ENCODE results near the gene EHMT1.
"Not testable (repeated sequence)": the region's sequence is repeated elsewhere in the genome, so short reads cannot be mapped to it uniquely, and the experiment has no call there.

EHMT1 gene

DNA sequence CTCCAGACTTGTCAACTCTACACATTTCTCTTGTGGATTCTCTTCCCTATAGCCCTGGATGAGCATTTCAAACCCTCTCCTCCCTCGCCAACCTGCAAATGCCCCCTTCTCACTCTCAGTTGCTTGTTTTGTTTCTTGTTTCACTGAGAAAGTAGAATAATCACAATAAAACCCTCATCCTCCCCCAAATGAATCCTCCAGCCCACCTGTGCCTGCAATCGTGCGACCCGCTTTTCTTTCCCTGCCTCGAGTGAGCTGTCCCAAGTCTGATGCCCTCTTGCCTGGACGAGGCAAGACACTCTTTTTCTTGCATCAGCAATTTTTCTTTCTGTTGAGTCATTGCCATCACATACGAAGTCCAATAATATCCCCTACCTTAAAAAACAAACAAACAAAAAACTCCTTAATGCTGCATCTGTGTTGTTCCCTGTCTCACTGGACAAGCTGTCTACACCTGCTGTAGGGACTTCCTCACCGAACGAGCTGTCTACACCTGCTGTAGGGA lies 255.1 kb downstream of the EHMT1 start:
- no peak overlapping the region for H2BK120ac ChIP-seq (ENCODE audit: low read depth, low read length)
- H3K4me2 ChIP-seq (ENCODE audit: low read length) = no peak overlapping the region
- H3K4me1 ChIP-seq (ENCODE audit: control insufficient read depth, low read depth, low read length) = no peaks in the 10 kb centered on the region
- H3K4me3 ChIP-seq (ENCODE audit: low read length) = no peak overlapping the region
- H3K23ac ChIP-seq (ENCODE audit: low read length) = no peak overlapping the region
- no peak overlapping the region for H3K56ac ChIP-seq (ENCODE audit: low read length)
- no peaks in the 10 kb centered on the region for H3K79me1 ChIP-seq (ENCODE audit: low read length)
- H2BK5ac ChIP-seq (ENCODE audit: low read length) = no peak overlapping the region
- no peak overlapping the region for H3K9ac ChIP-seq (ENCODE audit: low read length)
- H3K36me3 ChIP-seq (ENCODE audit: control insufficient read depth, insufficient read depth, low read length) = no peaks in the 10 kb centered on the region
- H3K18ac ChIP-seq (ENCODE audit: low read length) = no peak overlapping the region
- H3K27me3 ChIP-seq (ENCODE audit: insufficient read depth, low read length, poor library complexity) = no peaks in the 10 kb centered on the region
- DNase-seq = no peak
- no peaks in the 10 kb centered on the region for H3K79me2 ChIP-seq (ENCODE audit: control insufficient read depth, insufficient read depth, low read length)
- H2AK5ac ChIP-seq (ENCODE audit: low read length) = no peak overlapping the region
- no CpG with 5 or more reads among the region's 9 CpGs for WGBS (ENCODE audit: extremely low coverage, insufficient coverage, low lambda C conversion rate)
- no peak overlapping the region for H2BK15ac ChIP-seq (replicated peaks; ENCODE audit: low read depth)
- no peak overlapping the region for H3K4ac ChIP-seq (ENCODE audit: low read depth, low read length)
- no peak overlapping the region for H4K8ac ChIP-seq (ENCODE audit: low read depth, low read length)
- H4K5ac ChIP-seq (ENCODE audit: low read length) = no peak overlapping the region
- no peak overlapping the region for H3K27ac ChIP-seq (ENCODE audit: low read depth, low read length)

GRCh38 chr9:137875354-137875753 lies 256.5 kb downstream of the EHMT1 start:
- H3K4ac ChIP-seq (ENCODE audit: low read depth, low read length) = no peak overlapping the region
- no CpG with 5 or more reads among the region's 14 CpGs for WGBS (ENCODE audit: extremely low coverage, insufficient coverage, low lambda C conversion rate)
- H3K36me3 ChIP-seq (ENCODE audit: control insufficient read depth, insufficient read depth, low read length) = no peaks in the 10 kb centered on the region
- H3K56ac ChIP-seq (ENCODE audit: low read length) = no peak overlapping the region
- no peak overlapping the region for H2BK120ac ChIP-seq (ENCODE audit: low read depth, low read length)
- H3K4me2 ChIP-seq (ENCODE audit: low read length) = no peak overlapping the region
- no peak overlapping the region for H3K4me3 ChIP-seq (ENCODE audit: low read length)
- no peak overlapping the region for H2AK5ac ChIP-seq (ENCODE audit: low read length)
- H2BK15ac ChIP-seq (replicated peaks; ENCODE audit: low read depth) = no peak overlapping the region
- H3K23ac ChIP-seq (ENCODE audit: low read length) = no peak overlapping the region
- H3K27ac ChIP-seq (ENCODE audit: low read depth, low read length) = no peak overlapping the region
- H3K4me1 ChIP-seq (ENCODE audit: control insufficient read depth, low read depth, low read length) = no peaks in the 10 kb centered on the region
- no peak overlapping the region for H4K8ac ChIP-seq (ENCODE audit: low read depth, low read length)
- no peaks in the 10 kb centered on the region for H3K27me3 ChIP-seq (ENCODE audit: insufficient read depth, low read length, poor library complexity)
- no peak overlapping the region for H3K9ac ChIP-seq (ENCODE audit: low read length)
- H3K79me2 ChIP-seq (ENCODE audit: control insufficient read depth, insufficient read depth, low read length) = no peaks in the 10 kb centered on the region
- no peak for DNase-seq
- H2BK5ac ChIP-seq (ENCODE audit: low read length) = no peak overlapping the region
- H4K5ac ChIP-seq (ENCODE audit: low read length) = no peak overlapping the region
- no peaks in the 10 kb centered on the region for H3K79me1 ChIP-seq (ENCODE audit: low read length)
- no peak overlapping the region for H3K18ac ChIP-seq (ENCODE audit: low read length)

DNA sequence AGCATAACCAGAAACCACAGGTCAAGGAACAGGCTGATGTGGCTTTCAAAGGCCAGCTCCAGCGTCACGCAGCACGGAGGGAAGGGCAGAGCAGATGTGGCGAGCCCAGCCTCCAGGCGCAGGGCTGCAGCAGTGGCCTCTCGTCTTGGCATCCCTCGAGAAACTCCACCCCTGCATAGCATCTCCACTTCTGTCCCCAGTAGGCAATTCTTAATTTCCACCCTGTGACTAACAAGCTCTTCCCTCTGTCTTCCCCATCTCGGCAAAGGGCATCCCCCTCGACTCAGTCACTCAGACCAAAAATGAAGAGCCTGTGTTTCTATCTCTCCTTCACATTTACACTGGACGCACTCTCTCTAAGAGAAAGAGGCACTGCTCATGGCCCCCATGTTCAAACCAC lies 257.0 kb downstream of the EHMT1 start:
- Histone ChIP-seq H4K5ac (ENCODE audit: low read length) (no peak overlapping the region), H3K9ac (ENCODE audit: low read length) (no peak overlapping the region), H3K23ac (ENCODE audit: low read length) (no peak overlapping the region), H2BK120ac (ENCODE audit: low read depth, low read length) (no peak overlapping the region), H3K56ac (ENCODE audit: low read length) (no peak overlapping the region), H4K8ac (ENCODE audit: low read depth, low read length) (no peak overlapping the region), H3K4ac (ENCODE audit: low read depth, low read length) (no peak overlapping the region), H3K27ac (ENCODE audit: low read depth, low read length) (no peak overlapping the region), H2AK5ac (ENCODE audit: low read length) (no peak overlapping the region), H3K4me1 (ENCODE audit: control insufficient read depth, low read depth, low read length) (no peaks in the 10 kb centered on the region), H3K4me3 (ENCODE audit: low read length) (no peak overlapping the region), H3K27me3 (ENCODE audit: insufficient read depth, low read length, poor library complexity) (no peaks in the 10 kb centered on the region), H3K4me2 (ENCODE audit: low read length) (no peak overlapping the region), H2BK15ac (replicated peaks; ENCODE audit: low read depth) (no peak overlapping the region), H2BK5ac (ENCODE audit: low read length) (no peak overlapping the region), H3K36me3 (ENCODE audit: control insufficient read depth, insufficient read depth, low read length) (no peaks in the 10 kb centered on the region), H3K79me2 (ENCODE audit: control insufficient read depth, insufficient read depth, low read length) (no peaks in the 10 kb centered on the region), H3K79me1 (ENCODE audit: low read length) (no peaks in the 10 kb centered on the region), H3K18ac (ENCODE audit: low read length) (no peak overlapping the region)
- no peak for DNase-seq
- no CpG with 5 or more reads among the region's 10 CpGs for WGBS (ENCODE audit: extremely low coverage, insufficient coverage, low lambda C conversion rate)

DNA sequence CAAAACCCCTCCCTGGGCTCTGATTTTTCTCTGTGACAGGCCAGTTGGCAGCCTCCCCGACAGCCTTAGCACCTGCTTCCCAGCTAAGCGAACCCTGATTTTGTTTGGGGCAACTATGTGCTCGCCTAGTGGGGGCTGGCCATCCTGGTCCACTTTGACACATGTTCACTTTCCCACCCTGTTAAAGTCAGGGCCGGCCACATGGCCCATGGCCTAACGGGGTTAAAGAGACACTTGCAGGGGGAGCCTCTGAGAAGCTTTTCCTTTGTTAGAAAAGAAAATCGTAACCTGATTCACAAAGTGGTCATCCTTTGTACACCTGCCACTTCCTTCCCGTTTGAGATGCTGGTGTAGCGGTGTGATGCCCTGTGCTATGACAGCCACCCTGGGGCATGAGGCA lies 257.5 kb downstream of the EHMT1 start:
- H4K8ac ChIP-seq (ENCODE audit: low read depth, low read length) = no peak overlapping the region
- H2BK15ac ChIP-seq (replicated peaks; ENCODE audit: low read depth) = no peak overlapping the region
- no peaks in the 10 kb centered on the region for H3K79me2 ChIP-seq (ENCODE audit: control insufficient read depth, insufficient read depth, low read length)
- H3K18ac ChIP-seq (ENCODE audit: low read length) = no peak overlapping the region
- no CpG with 5 or more reads among the region's 8 CpGs for WGBS (ENCODE audit: extremely low coverage, insufficient coverage, low lambda C conversion rate)
- H2BK120ac ChIP-seq (ENCODE audit: low read depth, low read length) = no peak overlapping the region
- no peaks in the 10 kb centered on the region for H3K36me3 ChIP-seq (ENCODE audit: control insufficient read depth, insufficient read depth, low read length)
- no peak overlapping the region for H3K56ac ChIP-seq (ENCODE audit: low read length)
- no peak overlapping the region for H3K4me3 ChIP-seq (ENCODE audit: low read length)
- H3K23ac ChIP-seq (ENCODE audit: low read length) = no peak overlapping the region
- no peak overlapping the region for H4K5ac ChIP-seq (ENCODE audit: low read length)
- no peaks in the 10 kb centered on the region for H3K4me1 ChIP-seq (ENCODE audit: control insufficient read depth, low read depth, low read length)
- H3K27ac ChIP-seq (ENCODE audit: low read depth, low read length) = no peak overlapping the region
- no peaks in the 10 kb centered on the region for H3K79me1 ChIP-seq (ENCODE audit: low read length)
- H3K27me3 ChIP-seq (ENCODE audit: insufficient read depth, low read length, poor library complexity) = no peaks in the 10 kb centered on the region
- no peak overlapping the region for H3K4ac ChIP-seq (ENCODE audit: low read depth, low read length)
- no peak overlapping the region for H3K9ac ChIP-seq (ENCODE audit: low read length)
- H2AK5ac ChIP-seq (ENCODE audit: low read length) = no peak overlapping the region
- no peak overlapping the region for H2BK5ac ChIP-seq (ENCODE audit: low read length)
- H3K4me2 ChIP-seq (ENCODE audit: low read length) = no peak overlapping the region
- DNase-seq = no peak

DNA sequence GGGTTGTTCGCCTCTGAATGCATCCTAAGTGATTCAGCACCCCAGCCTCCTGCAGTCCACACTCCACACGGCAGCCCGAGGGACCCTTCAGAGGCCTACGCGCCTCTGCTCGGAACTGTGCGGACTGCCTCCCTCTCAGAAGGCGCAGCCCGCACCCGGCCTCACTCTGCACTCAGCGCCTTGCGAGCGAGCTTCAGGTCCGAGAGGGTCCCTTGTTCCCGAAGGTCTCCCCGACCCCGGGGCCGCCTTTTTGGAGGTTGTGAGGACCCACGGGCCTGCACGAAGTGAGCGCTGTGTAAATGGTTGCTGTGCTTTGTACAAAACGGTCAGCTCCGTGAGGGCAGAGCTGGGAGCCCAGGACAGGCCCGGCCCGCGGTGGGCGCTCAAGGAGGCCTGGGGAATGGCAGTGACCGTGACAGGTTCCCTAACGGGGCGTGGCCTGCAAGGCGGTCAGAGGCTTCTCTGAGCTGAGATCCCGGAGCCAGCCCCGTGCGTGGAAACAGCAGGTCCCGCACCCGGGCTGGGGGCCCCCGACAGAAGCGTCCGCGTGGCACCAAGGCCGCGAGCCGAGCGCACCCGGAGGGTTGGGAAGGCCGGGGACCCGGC lies 258.1 kb downstream of the EHMT1 start:
- Histone ChIP-seq H3K27me3 (ENCODE audit: insufficient read depth, low read length, poor library complexity) (no peaks in the 10 kb centered on the region), H3K9ac (ENCODE audit: low read length) (no peak overlapping the region), H3K79me2 (ENCODE audit: control insufficient read depth, insufficient read depth, low read length) (no peaks in the 10 kb centered on the region), H4K5ac (ENCODE audit: low read length) (no peak overlapping the region), H3K79me1 (ENCODE audit: low read length) (no peaks in the 10 kb centered on the region), H3K56ac (ENCODE audit: low read length) (no peak overlapping the region), H3K23ac (ENCODE audit: low read length) (no peak overlapping the region), H3K18ac (ENCODE audit: low read length) (no peak overlapping the region), H3K4ac (ENCODE audit: low read depth, low read length) (no peak overlapping the region), H3K4me3 (ENCODE audit: low read length) (no peak overlapping the region), H3K4me2 (ENCODE audit: low read length) (no peak overlapping the region), H3K27ac (ENCODE audit: low read depth, low read length) (no peak overlapping the region), H2BK15ac (replicated peaks; ENCODE audit: low read depth) (no peak overlapping the region), H2AK5ac (ENCODE audit: low read length) (no peak overlapping the region), H3K36me3 (ENCODE audit: control insufficient read depth, insufficient read depth, low read length) (no peaks in the 10 kb centered on the region), H3K4me1 (ENCODE audit: control insufficient read depth, low read depth, low read length) (no peaks in the 10 kb centered on the region), H4K8ac (ENCODE audit: low read depth, low read length) (no peak overlapping the region), H2BK5ac (ENCODE audit: low read length) (no peak overlapping the region), H2BK120ac (ENCODE audit: low read depth, low read length) (no peak overlapping the region)
- DNase-seq = no peak
- WGBS (ENCODE audit: extremely low coverage, insufficient coverage, low lambda C conversion rate) = no CpG with 5 or more reads among the region's 47 CpGs

DNA sequence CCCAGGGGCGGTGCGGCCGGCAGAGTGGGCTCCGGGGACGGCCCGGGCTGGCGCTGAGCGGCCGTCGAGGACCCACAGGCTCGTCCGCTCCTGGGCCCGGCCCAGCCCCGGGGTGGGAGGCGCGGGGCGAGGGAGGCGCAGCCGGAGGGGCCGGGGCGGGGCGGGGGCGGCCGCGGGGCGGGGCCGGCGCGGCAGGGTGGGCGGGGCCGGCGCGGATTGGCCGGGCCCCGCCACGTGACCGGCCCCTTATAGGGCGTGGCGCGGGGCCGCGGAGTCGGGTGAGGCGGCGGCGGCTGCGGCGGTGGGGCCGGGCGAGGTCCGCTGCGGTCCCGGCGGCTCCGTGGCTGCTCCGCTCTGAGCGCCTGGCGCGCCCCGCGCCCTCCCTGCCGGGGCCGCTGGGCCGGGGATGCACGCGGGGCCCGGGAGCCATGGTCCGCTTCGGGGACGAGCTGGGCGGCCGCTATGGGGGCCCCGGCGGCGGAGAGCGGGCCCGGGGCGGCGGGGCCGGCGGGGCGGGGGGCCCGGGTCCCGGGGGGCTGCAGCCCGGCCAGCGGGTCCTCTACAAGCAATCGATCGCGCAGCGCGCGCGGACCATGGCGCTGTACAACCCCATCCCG lies 258.8 kb downstream of the EHMT1 start, which contains the start of gene CACNA1B:
Gene CACNA1B (plus strand): TSS at position 277 of the 617 bp plus-strand sequence. CDS start 152 bp downstream, at position 429.
- H3K36me3 ChIP-seq (ENCODE audit: control insufficient read depth, insufficient read depth, low read length); H3K79me2 ChIP-seq (ENCODE audit: control insufficient read depth, insufficient read depth, low read length); H3K4me3 ChIP-seq (ENCODE audit: low read length); H2BK15ac ChIP-seq (replicated peaks; ENCODE audit: low read depth); H2BK120ac ChIP-seq (ENCODE audit: low read depth, low read length); H3K23ac ChIP-seq (ENCODE audit: low read length); H3K79me1 ChIP-seq (ENCODE audit: low read length); H2BK5ac ChIP-seq (ENCODE audit: low read length); H3K27me3 ChIP-seq (ENCODE audit: insufficient read depth, low read length, poor library complexity); H3K4ac ChIP-seq (ENCODE audit: low read depth, low read length); H3K4me1 ChIP-seq (ENCODE audit: control insufficient read depth, low read depth, low read length); H3K18ac ChIP-seq (ENCODE audit: low read length); H4K8ac ChIP-seq (ENCODE audit: low read depth, low read length); H2AK5ac ChIP-seq (ENCODE audit: low read length); H3K27ac ChIP-seq (ENCODE audit: low read depth, low read length); H4K5ac ChIP-seq (ENCODE audit: low read length); H3K9ac ChIP-seq (ENCODE audit: low read length): not testable (repeated sequence)
- H3K4me2 ChIP-seq (ENCODE audit: low read length) = peak within 1 kb of the TSS; percentile 78
- H3K56ac ChIP-seq (ENCODE audit: low read length) = peak within 1 kb of the TSS; percentile 7
- peak; percentile 36 for DNase-seq
- no CpG with 5 or more reads among the region's 95 CpGs for WGBS (ENCODE audit: extremely low coverage, insufficient coverage, low lambda C conversion rate)

Data from mesendoderm (in vitro differentiated cells).